AG04450 (cell line): ENCODE results near the gene CD48. TPM values are rescaled to one million over a fixed set of nuclear protein-coding genes. Genes with fewer than 3 reads are reported as not detected.

Source experiments
- CTCF ChIA-PET: fragments of 300-600, 350-600 bp; formaldehyde crosslinking; extraction: SDS; loops from one replicate; lab custom pipeline; 2022; ENCODE audit warnings: antibody characterized with exemption, inconsistent platforms; lab: Charles Lee
- POLR2A ChIA-PET: fragments of 350-600 bp; formaldehyde crosslinking; extraction: SDS; loops from one replicate; lab custom pipeline; 2021; ENCODE audit warnings: antibody characterized with exemption, inconsistent platforms; lab: Yijun Ruan, JAX
- DNase-seq: peaks from one replicate; pipeline ENCODE4 v3.0.0-alpha.2; 2011; ENCODE audit warnings: low read depth, low spot score
- H3K27ac ChIP-seq: one replicate; pipeline ENCODE4 v1.5.1; 2012; ENCODE audit warnings: low read depth, low read length, control low read depth
- H3K27me3 ChIP-seq: one replicate; pipeline ENCODE4 v1.6.0; 2012; ENCODE audit warnings: low read length; ENCODE audit not compliant: control insufficient read depth, insufficient read depth
- H3K4me3 ChIP-seq: 2 replicates; pipeline ENCODE4 v1.5.1; 2011; ENCODE audit warnings: mild to moderate bottlenecking, low read depth, low read length, control low read depth
- H3K9me3 ChIP-seq: 2 replicates; pipeline ENCODE4 v1.5.1; 2012; ENCODE audit warnings: low read length; ENCODE audit not compliant: control insufficient read depth, insufficient read depth
- polyA plus RNA-seq: library from polyadenylated mRNA; depleted of rRNA; stranded (reverse); fragments of >200 nt; gene quantifications from 2 replicates; pipeline ENCODE4 v1.2.3, GENCODE V29; 2011
- TF ChIP-seq, protein P1 (sequence below): IDR thresholded peaks from 2 replicates; pipeline ENCODE4 v1.5.1; 2011; ENCODE audit warnings: low read depth, low read length, control low read depth, inconsistent platforms

The CD48 gene
- polyA plus RNA-seq, 1 experiment: not detected

- Histone ChIP-seq H3K4me3 (no peak overlapping the region), H3K27me3 (no peaks in the 10 kb centered on the region), H3K27ac (no peak overlapping the region), H3K9me3 (no peaks in the 10 kb centered on the region; the same call in 1 of the 2 replicates)
- ChIA-PET POLR2A (no interaction called here), CTCF (interaction anchor here (1.3 kb wide), 1 partner anchor 281 kb away, joined by 3 read pairs; no protein-coding TSS in a partner anchor)
- TF ChIP-seq, protein P1, sequence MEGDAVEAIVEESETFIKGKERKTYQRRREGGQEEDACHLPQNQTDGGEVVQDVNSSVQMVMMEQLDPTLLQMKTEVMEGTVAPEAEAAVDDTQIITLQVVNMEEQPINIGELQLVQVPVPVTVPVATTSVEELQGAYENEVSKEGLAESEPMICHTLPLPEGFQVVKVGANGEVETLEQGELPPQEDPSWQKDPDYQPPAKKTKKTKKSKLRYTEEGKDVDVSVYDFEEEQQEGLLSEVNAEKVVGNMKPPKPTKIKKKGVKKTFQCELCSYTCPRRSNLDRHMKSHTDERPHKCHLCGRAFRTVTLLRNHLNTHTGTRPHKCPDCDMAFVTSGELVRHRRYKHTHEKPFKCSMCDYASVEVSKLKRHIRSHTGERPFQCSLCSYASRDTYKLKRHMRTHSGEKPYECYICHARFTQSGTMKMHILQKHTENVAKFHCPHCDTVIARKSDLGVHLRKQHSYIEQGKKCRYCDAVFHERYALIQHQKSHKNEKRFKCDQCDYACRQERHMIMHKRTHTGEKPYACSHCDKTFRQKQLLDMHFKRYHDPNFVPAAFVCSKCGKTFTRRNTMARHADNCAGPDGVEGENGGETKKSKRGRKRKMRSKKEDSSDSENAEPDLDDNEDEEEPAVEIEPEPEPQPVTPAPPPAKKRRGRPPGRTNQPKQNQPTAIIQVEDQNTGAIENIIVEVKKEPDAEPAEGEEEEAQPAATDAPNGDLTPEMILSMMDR: no peak
- DNase-seq: no peak
These were observed 40.9 kb downstream of the CD48 start for GRCh38 chr1:160670701-160671100.

DNA sequence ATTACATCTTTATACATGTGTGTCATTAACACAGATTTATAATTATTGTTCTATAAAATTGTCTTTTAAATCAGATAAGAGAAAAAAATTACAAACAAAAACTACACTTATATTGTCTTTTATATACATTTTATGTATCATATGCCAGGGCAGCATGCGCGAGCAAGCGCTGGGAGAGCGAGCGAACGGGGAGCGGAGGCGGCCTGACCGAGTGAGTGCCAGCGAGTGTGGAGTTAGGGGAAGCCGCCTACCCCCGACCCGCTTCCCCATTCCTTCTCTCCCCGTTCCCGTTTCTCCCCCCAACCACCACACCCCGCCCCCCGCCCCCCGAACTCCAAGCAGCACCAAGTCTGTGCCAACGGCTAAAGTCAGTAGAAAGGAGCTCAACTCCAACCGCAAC lies 41.8 kb downstream of the CD48 start:
- Histone ChIP-seq H3K4me3 (no peak overlapping the region), H3K27ac (no peak overlapping the region), H3K9me3 (no peaks in the 10 kb centered on the region; the same call in 1 of the 2 replicates), H3K27me3 (no peaks in the 10 kb centered on the region)
- ChIA-PET POLR2A (no interaction called here), CTCF (no interaction called here)
- TF ChIP-seq, protein P1: no peak
- DNase-seq: no peak

GRCh38 chr1:160669276-160669675 lies 42.3 kb downstream of the CD48 start:
- no peak overlapping the region for H3K4me3 ChIP-seq
- POLR2A ChIA-PET: no interaction called here
- DNase-seq: no peak
- CTCF ChIA-PET: no interaction called here
- no peaks in the 10 kb centered on the region; the same call in 1 of the 2 replicates for H3K9me3 ChIP-seq
- no peak overlapping the region for H3K27ac ChIP-seq
- TF ChIP-seq, protein P1: no peak
- H3K27me3 ChIP-seq: no peaks in the 10 kb centered on the region

GRCh38 chr1:160667896-160668295 lies 43.7 kb downstream of the CD48 start:
- CTCF ChIA-PET: no interaction called here
- TF ChIP-seq, protein P1: no peak
- no peak for DNase-seq
- Histone ChIP-seq H3K27ac (no peak overlapping the region), H3K27me3 (no peaks in the 10 kb centered on the region), H3K9me3 (no peaks in the 10 kb centered on the region; the same call in 1 of the 2 replicates), H3K4me3 (no peak overlapping the region)
- POLR2A ChIA-PET: interaction anchor here (0.6 kb wide), 1 partner anchor 101 kb away, joined by 3 read pairs; no protein-coding TSS in a partner anchor

GRCh38 chr1:160666079-160666442 lies 45.6 kb downstream of the CD48 start:
- no peaks in the 10 kb centered on the region; the same call in 1 of the 2 replicates for H3K9me3 ChIP-seq
- no peak overlapping the region for H3K4me3 ChIP-seq
- TF ChIP-seq, protein P1: no peak
- POLR2A ChIA-PET: no interaction called here
- CTCF ChIA-PET: interaction anchor here (1.0 kb wide), 1 partner anchor 10 kb away, joined by 6 read pairs; no protein-coding TSS in a partner anchor
- no peak for DNase-seq
- no peaks in the 10 kb centered on the region for H3K27me3 ChIP-seq
- no peak overlapping the region for H3K27ac ChIP-seq
